Epithelial cell of esophagus (primary cell): ENCODE results near the gene MYOZ1.
A peak's percentile ranks its signal among the peaks of the same experiment; 100 is the strongest.

ENCODE experiments used
- DNase-seq: peaks from one replicate; pipeline ENCODE4 v3.0.0; 2010; ENCODE audit warnings: low read depth
- H3K4me3 ChIP-seq: 2 replicates; pipeline ENCODE4 v1.5.1; 2011; ENCODE audit warnings: mild to moderate bottlenecking, low read length, control low read depth
- TF ChIP-seq, protein P1 (sequence below): IDR thresholded peaks from 2 replicates; pipeline ENCODE4 v1.5.1; 2011; ENCODE audit warnings: low read depth, mild to moderate bottlenecking, low read length, control low read depth, inconsistent platforms; ENCODE audit not compliant: insufficient read depth; ENCODE audit errors: missing control alignments

Gene MYOZ1

DNA sequence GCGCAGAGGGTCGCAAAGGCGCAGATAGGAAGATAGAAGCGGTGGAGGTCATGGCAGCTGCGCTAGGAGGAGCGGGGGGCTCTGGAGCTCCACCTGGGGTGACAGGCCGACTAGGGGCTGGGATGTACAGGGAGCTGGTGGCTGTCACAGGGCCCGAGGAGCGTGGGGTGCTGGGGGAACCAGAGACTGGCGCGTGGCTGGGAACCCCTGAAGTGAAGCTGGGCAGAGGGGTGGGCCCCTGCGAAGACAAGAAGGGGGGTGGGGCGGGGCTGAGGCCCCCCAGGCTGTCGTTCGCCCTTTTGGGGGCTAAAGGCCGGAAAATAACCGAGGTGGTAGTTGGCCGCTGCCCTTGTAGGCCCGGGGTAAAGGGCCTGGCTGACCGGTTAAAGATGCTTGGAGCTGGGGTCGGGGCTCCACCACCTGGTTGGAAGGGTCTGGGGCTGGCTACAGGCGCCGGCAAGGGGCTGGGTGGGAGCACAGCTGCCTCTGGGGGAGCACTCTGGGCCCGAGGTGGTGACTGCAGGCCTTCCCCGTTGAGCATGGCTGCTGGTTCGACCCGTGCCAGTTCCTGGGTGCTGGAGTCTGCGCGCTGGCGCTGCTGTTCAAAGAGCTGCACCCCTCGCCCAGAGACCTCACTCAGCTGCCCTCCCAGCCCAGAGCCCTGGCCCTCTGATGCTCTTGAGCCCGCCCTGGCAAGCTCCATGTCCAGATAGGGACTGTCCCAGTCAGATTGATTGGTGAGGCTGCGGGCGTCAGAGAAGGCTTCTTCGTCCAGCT is 6.8 kb upstream of the MYOZ1 start:
- no peak for DNase-seq
- peak overlapping the region; percentile 57 for H3K4me3 ChIP-seq
- TF ChIP-seq, protein P1, sequence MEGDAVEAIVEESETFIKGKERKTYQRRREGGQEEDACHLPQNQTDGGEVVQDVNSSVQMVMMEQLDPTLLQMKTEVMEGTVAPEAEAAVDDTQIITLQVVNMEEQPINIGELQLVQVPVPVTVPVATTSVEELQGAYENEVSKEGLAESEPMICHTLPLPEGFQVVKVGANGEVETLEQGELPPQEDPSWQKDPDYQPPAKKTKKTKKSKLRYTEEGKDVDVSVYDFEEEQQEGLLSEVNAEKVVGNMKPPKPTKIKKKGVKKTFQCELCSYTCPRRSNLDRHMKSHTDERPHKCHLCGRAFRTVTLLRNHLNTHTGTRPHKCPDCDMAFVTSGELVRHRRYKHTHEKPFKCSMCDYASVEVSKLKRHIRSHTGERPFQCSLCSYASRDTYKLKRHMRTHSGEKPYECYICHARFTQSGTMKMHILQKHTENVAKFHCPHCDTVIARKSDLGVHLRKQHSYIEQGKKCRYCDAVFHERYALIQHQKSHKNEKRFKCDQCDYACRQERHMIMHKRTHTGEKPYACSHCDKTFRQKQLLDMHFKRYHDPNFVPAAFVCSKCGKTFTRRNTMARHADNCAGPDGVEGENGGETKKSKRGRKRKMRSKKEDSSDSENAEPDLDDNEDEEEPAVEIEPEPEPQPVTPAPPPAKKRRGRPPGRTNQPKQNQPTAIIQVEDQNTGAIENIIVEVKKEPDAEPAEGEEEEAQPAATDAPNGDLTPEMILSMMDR: no peak

DNA sequence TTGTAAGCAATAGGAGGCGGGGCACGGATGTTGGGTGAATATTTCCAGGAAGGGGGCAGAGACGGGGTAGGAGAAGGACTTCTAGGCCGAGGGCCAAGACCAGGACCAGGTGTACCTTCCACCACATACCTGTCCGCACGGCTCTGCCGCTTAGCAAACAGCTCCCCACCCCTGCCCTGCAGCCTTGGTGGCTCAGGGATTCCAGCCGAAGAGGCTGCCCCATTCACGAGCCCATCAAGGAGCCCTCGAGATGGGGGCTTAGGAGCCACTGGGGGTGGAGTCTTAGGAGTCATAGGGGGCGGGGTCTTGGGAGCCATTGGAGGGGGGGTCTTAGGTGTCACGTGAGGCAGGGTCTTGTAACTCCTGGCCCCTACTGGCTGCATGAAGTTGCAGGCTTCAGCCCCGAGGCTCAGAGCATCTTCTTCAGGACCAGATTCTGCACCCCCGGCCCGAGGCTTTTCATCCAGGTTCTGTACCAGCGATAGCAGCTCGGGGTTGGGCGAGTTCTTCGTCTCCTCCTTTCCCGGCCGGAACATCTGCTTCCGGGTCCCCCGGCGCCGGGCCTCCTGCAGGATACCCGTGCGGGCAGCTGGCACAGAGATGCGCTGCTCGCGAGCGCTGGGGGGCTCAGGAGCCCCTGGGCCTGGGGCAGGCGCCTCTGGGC is 6.1 kb upstream of the MYOZ1 start:
- TF ChIP-seq, protein P1: no peak
- peak overlapping the region; percentile 57 for H3K4me3 ChIP-seq
- DNase-seq: peak; percentile 26

DNA sequence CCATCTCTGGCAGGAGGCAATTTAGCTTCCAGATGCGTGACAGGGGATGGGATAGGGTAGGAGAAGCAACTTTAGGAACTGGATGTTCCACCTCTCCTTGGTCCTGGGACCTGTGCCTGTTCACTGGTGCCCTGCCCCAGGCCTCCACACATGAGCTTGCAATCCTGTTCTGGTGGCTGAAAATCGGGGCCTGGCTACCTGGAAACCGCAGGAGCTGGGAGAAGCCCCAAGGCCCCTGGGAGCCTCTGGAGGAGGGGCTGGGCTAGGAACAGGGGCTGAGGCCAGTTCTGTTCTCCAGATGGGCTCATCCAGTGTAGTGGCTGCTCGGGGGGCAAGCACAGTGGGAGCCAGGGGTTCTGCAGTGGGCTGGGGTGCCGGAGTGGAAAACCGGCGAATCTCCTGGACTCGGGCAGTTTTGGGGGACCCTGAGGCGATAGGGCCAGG is 5.3 kb upstream of the MYOZ1 start:
- no peak for DNase-seq
- TF ChIP-seq, protein P1: no peak
- H3K4me3 ChIP-seq: no peak overlapping the region

DNA sequence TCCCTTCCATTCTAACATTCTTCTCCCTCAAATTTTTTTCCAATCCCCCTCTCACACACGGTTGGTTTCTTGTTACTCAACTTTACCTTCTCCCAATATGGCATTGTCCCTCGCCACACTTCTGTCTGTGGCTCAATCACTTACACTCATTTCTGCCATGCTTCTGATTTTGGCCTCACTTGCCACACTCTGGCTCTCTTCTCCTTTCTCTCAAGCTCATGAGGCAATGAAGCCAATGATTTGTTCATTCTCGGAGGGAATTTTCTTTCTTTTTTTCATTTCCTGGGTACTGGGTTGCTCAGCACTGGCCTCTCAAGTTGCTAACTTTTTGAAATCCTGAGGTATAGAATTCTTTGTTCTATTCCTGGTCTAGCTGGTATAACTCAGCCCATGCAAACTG is 4.0 kb upstream of the MYOZ1 start:
- DNase-seq: no peak
- TF ChIP-seq, protein P1: no peak
- no peak overlapping the region for H3K4me3 ChIP-seq

DNA sequence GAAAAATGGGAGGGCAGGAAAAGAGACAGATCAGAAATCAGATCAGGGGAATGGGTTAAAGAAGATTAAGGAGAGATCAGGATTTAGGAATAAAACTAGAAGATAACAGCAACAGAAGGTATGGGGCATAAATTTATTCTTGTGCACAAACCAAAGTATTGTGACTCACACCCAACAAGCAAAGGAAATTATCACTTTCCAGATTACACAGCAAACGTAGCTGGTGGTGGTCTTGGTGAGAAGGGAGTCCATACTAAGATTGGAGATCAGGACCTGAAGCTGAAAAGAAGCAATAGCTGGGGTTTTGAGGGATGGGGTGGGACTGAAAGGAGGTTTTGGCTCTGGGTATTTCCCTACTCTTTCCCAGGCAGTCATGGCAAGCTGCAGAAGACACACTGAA is 3.5 kb upstream of the MYOZ1 start:
- TF ChIP-seq, protein P1: no peak

DNA sequence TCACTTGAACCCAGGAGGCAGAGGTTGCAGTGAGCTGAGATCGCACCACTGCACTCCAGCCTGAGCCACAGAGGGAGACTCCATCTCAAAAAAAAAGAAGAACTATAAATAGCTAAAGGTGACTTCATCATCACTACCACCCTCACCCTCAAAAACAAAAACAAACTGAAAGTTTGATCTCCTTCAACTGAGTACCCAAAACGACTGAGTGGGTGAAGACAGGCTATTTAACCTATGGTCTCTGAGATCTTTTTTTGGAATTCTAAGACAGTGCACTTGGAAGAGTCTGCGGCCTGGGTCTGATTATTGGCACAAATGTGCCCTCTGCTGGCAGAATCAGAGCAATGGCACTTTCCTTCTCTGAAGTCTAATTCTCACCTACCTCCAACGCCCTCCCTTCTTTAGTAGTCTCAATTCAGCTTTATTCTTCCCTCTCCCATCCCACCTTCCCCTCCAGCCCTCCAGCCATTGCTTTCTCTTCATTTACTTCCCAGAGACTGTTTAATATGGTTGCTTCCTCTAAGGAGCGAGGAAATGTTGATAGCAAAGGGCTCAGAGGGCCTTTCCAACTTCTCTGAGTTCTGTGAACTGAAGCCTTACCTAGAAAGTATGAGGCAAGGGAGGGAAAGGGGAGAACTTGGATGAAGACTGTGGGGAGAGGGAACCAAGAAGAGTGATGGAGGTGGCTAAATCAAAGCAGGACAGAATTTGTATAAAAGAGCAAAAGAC is 2.9 kb upstream of the MYOZ1 start:
- TF ChIP-seq, protein P1: peak; percentile 88
- H3K4me3 ChIP-seq: no peak overlapping the region
- peak; percentile 75 for DNase-seq

More for the DNA sequence above, 3.5 kb upstream of the MYOZ1 start:
- H3K4me3 ChIP-seq: no peak overlapping the region
- no peak for DNase-seq
